ENCODE measurements around the gene DOCK4. TPM values are rescaled to one million over a fixed set of nuclear protein-coding genes. Genes with fewer than 3 reads are reported as not detected.

DOCK4 gene
- total and polyA plus RNA-seq, 2 of the 8 experiments (the other 6 are each of a cell fraction or from before 2014, with no cell fraction given), result 5.1 to 23.6 TPM

DNA sequence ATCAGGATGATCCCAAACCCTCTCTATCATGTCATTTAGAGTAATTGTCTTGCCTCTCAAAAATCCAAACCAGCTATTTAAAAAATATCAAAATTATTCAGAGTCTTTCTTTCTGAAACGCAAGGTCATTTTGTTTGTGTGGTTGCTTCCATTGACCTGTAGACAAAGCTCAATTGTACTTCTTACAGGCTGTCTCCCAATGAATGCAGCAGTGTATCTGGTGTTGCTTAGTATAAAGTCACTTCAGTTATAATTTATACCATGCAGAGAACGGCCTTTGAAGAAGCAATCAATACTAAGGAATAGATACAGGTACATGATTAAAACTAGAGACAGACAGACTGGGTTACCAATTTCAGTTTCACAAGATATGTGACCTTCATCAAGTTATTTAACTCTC is 80.9 kb downstream of the DOCK4 start:
- no peak overlapping the region for H2BK15ac ChIP-seq (ENCODE audit: low read length)
- H3K18ac ChIP-seq (ENCODE audit: extremely low read depth, low read length), result no peak overlapping the region
- no peak overlapping the region for H3K9ac ChIP-seq (replicated peaks in 1 of 4; ENCODE audit: extremely low read depth in 1 of 4, low read depth in 3 of 4, low read length in 3 of 4)
- peaks cover 0 to 6% (median 2%) of the 10 kb centered on the region in 4 experiments; a peak in 1 of 7 replicates for H3K4me1 ChIP-seq (replicated peaks in 1 of 4; ENCODE audit: control insufficient read depth in 3 of 4, insufficient read depth in 4 of 4, low read length in 3 of 4)
- no peak overlapping the region for H3K27ac ChIP-seq (ENCODE audit: low read depth, low read length)
- no peak overlapping the region for H2AFZ ChIP-seq (ENCODE audit: low read length)
- H3K4ac ChIP-seq (replicated peaks; ENCODE audit: insufficient read length, low read depth, low read length), result no peak overlapping the region
- H3K27me3 ChIP-seq (replicated peaks in 1 of 4; ENCODE audit: control insufficient read depth in 3 of 4, extremely low read depth in 1 of 4, insufficient read depth in 3 of 4, low read length in 3 of 4), result no peaks in the 10 kb centered on the region
- POLR2A ChIA-PET (ENCODE audit: partially characterized antibody), result no interaction called here
- CTCF ChIA-PET (ENCODE audit: partially characterized antibody), result interaction anchor here (1.3 to 2.0 kb wide), 2 partner anchors 9 to 16 kb away, joined by 3 to 5 read pairs; no protein-coding TSS in a partner anchor
- FAIRE-seq, result no peak
- no peak overlapping the region for H4K8ac ChIP-seq (ENCODE audit: extremely low read depth, insufficient read depth, low read length)
- no peak overlapping the region for H2BK12ac ChIP-seq (ENCODE audit: low read depth, low read length)
- H3K79me1 ChIP-seq (ENCODE audit: low read depth, low read length), result peaks cover 2% of the 10 kb centered on the region; the same call in 1 of the 2 replicates
- H4K91ac ChIP-seq (replicated peaks; ENCODE audit: insufficient read length, low read length), result no peak overlapping the region
- no peak overlapping the region for H2BK20ac ChIP-seq (ENCODE audit: low read length)
- peaks cover 0 to 15% of the 10 kb centered on the region in 2 experiments; a peak in 2 of 4 replicates for H3K79me2 ChIP-seq (ENCODE audit: control insufficient read depth in 1 of 2, insufficient read depth in 2 of 2, low read length in 2 of 2)
- H4K5ac ChIP-seq (ENCODE audit: insufficient read length, low read depth, low read length), result no peak overlapping the region
- H3K56ac ChIP-seq (replicated peaks; ENCODE audit: insufficient read length, low read depth, low read length), result no peak overlapping the region
- no peak overlapping the region for H2BK120ac ChIP-seq (replicated peaks; ENCODE audit: low read depth, low read length)
- DNase-seq (ENCODE audit: low read depth in 1 of 2, low spot score in 2 of 2), result no peak
- H2AK5ac ChIP-seq (ENCODE audit: low read depth, low read length), result no peak overlapping the region
- no peak overlapping the region for H3K14ac ChIP-seq (ENCODE audit: insufficient read length)
- H3K9me3 ChIP-seq (ENCODE audit: insufficient read depth in 2 of 2, low read depth in 1 of 2, low read length in 1 of 2), result 0 out of 4 replicates have a peak, but pooled peaks cover 0 to 4% of the 10 kb centered on the region in 2 experiments
- no peak overlapping the region for H3K23ac ChIP-seq (ENCODE audit: insufficient read length)
- no peak overlapping the region for H3K4me2 ChIP-seq (ENCODE audit: insufficient read depth in 1 of 2, low read depth in 2 of 2, low read length in 2 of 2)
- H3K4me3 ChIP-seq (ENCODE audit: extremely low read depth in 1 of 4, insufficient read depth in 2 of 4, low read depth in 3 of 4, low read length in 4 of 4), result no peak overlapping the region
- no peaks in the 10 kb centered on the region for H3K36me3 ChIP-seq (ENCODE audit: control insufficient read depth in 2 of 4, insufficient read depth in 4 of 4, low read length in 3 of 4)
- no peaks in the 10 kb centered on the region for H3K23me2 ChIP-seq (ENCODE audit: low read depth, low read length)
- H2BK5ac ChIP-seq (ENCODE audit: low read depth, low read length), result no peak overlapping the region
- no peaks in the 10 kb centered on the region for H4K20me1 ChIP-seq (replicated peaks in 1 of 2; ENCODE audit: control insufficient read depth in 1 of 2, insufficient read depth in 2 of 2, low read length in 2 of 2)
- WGBS, 2 experiments (ENCODE audit: extremely low coverage in 1 of 2, insufficient coverage in 1 of 2, insufficient read length in 1 of 2, insufficient replicate concordance in 2 of 2, low coverage in 1 of 2, low lambda C conversion rate in 2 of 2, missing lambda C conversion rate in 1 of 2), result 98% methylated on average over 2 of the region's 2 CpGs; no CpG with 5 or more reads in 1 of the 2 experiments
- TF ChIP-seq CTBP2 (IDR thresholded peaks at IDR 0.05; ENCODE audit: borderline replicate concordance, insufficient read depth, insufficient read length, low read length), result no peak
- TF ChIP-seq CBX8 (IDR thresholded peaks at IDR 0.05; ENCODE audit: borderline replicate concordance, low read depth, low read length), result no peak
- TF ChIP-seq, protein P1, sequence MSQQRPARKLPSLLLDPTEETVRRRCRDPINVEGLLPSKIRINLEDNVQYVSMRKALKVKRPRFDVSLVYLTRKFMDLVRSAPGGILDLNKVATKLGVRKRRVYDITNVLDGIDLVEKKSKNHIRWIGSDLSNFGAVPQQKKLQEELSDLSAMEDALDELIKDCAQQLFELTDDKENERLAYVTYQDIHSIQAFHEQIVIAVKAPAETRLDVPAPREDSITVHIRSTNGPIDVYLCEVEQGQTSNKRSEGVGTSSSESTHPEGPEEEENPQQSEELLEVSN (IDR thresholded peaks at IDR 0.05), result no peak
- no peak for TF ChIP-seq GABPA (IDR thresholded peaks at IDR 0.05; ENCODE audit: borderline replicate concordance, insufficient read depth, low read length)
- no peak for TF ChIP-seq SP4 (IDR thresholded peaks at IDR 0.05; ENCODE audit: low read length)
- TF ChIP-seq, protein P2, sequence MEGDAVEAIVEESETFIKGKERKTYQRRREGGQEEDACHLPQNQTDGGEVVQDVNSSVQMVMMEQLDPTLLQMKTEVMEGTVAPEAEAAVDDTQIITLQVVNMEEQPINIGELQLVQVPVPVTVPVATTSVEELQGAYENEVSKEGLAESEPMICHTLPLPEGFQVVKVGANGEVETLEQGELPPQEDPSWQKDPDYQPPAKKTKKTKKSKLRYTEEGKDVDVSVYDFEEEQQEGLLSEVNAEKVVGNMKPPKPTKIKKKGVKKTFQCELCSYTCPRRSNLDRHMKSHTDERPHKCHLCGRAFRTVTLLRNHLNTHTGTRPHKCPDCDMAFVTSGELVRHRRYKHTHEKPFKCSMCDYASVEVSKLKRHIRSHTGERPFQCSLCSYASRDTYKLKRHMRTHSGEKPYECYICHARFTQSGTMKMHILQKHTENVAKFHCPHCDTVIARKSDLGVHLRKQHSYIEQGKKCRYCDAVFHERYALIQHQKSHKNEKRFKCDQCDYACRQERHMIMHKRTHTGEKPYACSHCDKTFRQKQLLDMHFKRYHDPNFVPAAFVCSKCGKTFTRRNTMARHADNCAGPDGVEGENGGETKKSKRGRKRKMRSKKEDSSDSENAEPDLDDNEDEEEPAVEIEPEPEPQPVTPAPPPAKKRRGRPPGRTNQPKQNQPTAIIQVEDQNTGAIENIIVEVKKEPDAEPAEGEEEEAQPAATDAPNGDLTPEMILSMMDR (IDR thresholded peaks at IDR 0.05; ENCODE audit: control extremely low read depth in 1 of 3, insufficient read depth in 1 of 3, low read depth in 1 of 3, low read length in 3 of 3), result no peak
- TF ChIP-seq EZH2 (IDR thresholded peaks at IDR 0.05; ENCODE audit: low read depth, low read length, severe bottlenecking), result no peak
- TF ChIP-seq NRF1 (IDR thresholded peaks at IDR 0.05; ENCODE audit: low read depth, low read length), result no peak
- no peak for TF ChIP-seq RXRA (IDR thresholded peaks at IDR 0.05; ENCODE audit: insufficient read depth, low read depth, low read length)
- no peak for TF ChIP-seq SIRT6 (IDR thresholded peaks at IDR 0.05; ENCODE audit: low read length)
- TF ChIP-seq TAF1 (IDR thresholded peaks at IDR 0.05; ENCODE audit: low read depth, low read length), result no peak

All from H1 (cell line).